T-helper 17 cell (primary cell): Measurements from ENCODE around the gene NGFR. TPM values are rescaled to one million over a fixed set of nuclear protein-coding genes. Genes with fewer than 3 reads are reported as not detected.

Experiments used
- ATAC-seq: fragments of 150-1000 bp; cut with Tn5 transposase; 2 replicates; pipeline ENCODE4 v1.10.0; 2021; ENCODE audit warnings: mild to moderate bottlenecking, moderate library complexity
- DNase-seq, 3 donors: peaks; one replicate each; pipeline versions ENCODE4 v3.0.0 to v3.0.0-alpha.2; 2020 to 2021
- H3K9me3 ChIP-seq: one replicate; pipeline ENCODE4 v1.7.0; 2013; ENCODE audit warnings: low read length, mild to moderate bottlenecking; ENCODE audit not compliant: control insufficient read depth, poor library complexity, severe bottlenecking
- H3K27ac Mint-ChIP-seq: one replicate; pipeline ENCODE4 v1.8.0; 2022; ENCODE audit warnings: mild to moderate bottlenecking, moderate library complexity, mixed read lengths
- H3K27me3 Mint-ChIP-seq: one replicate; pipeline ENCODE4 v1.8.0; 2022; ENCODE audit warnings: mixed read lengths
- H3K36me3 Mint-ChIP-seq: one replicate; pipeline ENCODE4 v1.8.0; 2022; ENCODE audit warnings: low read depth, mixed read lengths
- H3K4me1 Mint-ChIP-seq: one replicate; pipeline ENCODE4 v1.8.0; 2022; ENCODE audit warnings: mild to moderate bottlenecking, mixed read lengths
- H3K4me3 Mint-ChIP-seq: one replicate; pipeline ENCODE4 v1.8.0; 2022; ENCODE audit warnings: mild to moderate bottlenecking, moderate library complexity, mixed read lengths
- total RNA-seq, 4 donors: library from RNA in 2 of 4; stranded (reverse) in 2 of 4; gene quantifications; one replicate each; pipeline ENCODE4 v1.2.3 and lab custom pipeline; 2022 to 2026

Gene NGFR
- total RNA-seq, 2 donors from 2014 or later = 0.25 to 0.52 TPM

GRCh38 chr17:49519781-49520180 lies 24.7 kb downstream of the NGFR start:
- no peak overlapping the region for H3K4me3 Mint-ChIP-seq
- H3K27me3 Mint-ChIP-seq = peaks cover 40% of the 10 kb centered on the region
- ATAC-seq (no peak), DNase-seq (no peak)
- H3K9me3 ChIP-seq = no peaks in the 10 kb centered on the region
- H3K4me1 Mint-ChIP-seq = peaks cover 17% of the 10 kb centered on the region
- H3K27ac Mint-ChIP-seq = no peak overlapping the region
- H3K36me3 Mint-ChIP-seq = peaks cover 2% of the 10 kb centered on the region

DNA sequence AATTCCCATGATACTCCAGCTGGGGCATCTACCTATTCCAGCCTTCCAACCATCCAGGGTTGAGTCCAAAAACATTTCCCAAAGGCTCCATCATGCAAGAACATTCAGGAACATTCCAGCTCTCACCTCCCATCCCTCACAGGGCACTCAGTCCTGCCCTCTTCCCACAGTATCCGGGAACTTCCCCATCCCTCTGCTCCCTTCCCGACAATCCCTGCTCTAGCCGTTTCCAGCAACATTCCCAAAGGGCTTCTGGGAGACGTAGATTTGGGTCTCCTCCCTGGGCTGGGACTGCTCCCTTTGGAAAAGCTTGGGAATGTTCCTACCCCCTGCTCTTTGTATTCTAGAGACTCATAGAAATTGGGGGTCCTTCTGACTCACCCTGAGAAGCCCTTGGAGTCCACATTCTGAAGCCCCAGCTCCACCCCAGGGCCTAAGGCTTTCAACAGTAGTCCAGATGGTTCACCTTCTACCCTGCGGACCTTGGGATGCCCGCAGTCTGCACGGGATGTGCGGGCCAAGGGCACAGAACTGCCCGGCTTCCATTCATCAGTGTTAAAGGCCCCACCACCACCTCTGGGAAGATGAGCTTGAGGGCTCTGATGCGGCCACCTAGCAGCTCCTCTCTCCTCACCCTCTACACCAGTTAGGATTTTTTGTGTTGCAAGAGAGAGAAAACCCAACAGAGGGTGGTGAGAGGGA lies 25.4 kb downstream of the NGFR start:
- no peak overlapping the region for H3K27ac Mint-ChIP-seq
- H3K4me1 Mint-ChIP-seq = peaks cover 15% of the 10 kb centered on the region
- H3K4me3 Mint-ChIP-seq = no peak overlapping the region
- H3K27me3 Mint-ChIP-seq = peaks cover 34% of the 10 kb centered on the region
- no peaks in the 10 kb centered on the region for H3K9me3 ChIP-seq
- H3K36me3 Mint-ChIP-seq = peaks cover 2% of the 10 kb centered on the region
- DNase-seq = no peak
- no peak for ATAC-seq

GRCh38 chr17:49521088-49521450 lies 26.0 kb downstream of the NGFR start:
- Mint-ChIP-seq H3K4me3 (no peak overlapping the region), H3K27me3 (peaks cover 31% of the 10 kb centered on the region), H3K36me3 (peaks cover 2% of the 10 kb centered on the region), H3K27ac (no peak overlapping the region), H3K4me1 (peaks cover 14% of the 10 kb centered on the region)
- H3K9me3 ChIP-seq = no peaks in the 10 kb centered on the region
- DNase-seq (no peak), ATAC-seq (no peak)

DNA sequence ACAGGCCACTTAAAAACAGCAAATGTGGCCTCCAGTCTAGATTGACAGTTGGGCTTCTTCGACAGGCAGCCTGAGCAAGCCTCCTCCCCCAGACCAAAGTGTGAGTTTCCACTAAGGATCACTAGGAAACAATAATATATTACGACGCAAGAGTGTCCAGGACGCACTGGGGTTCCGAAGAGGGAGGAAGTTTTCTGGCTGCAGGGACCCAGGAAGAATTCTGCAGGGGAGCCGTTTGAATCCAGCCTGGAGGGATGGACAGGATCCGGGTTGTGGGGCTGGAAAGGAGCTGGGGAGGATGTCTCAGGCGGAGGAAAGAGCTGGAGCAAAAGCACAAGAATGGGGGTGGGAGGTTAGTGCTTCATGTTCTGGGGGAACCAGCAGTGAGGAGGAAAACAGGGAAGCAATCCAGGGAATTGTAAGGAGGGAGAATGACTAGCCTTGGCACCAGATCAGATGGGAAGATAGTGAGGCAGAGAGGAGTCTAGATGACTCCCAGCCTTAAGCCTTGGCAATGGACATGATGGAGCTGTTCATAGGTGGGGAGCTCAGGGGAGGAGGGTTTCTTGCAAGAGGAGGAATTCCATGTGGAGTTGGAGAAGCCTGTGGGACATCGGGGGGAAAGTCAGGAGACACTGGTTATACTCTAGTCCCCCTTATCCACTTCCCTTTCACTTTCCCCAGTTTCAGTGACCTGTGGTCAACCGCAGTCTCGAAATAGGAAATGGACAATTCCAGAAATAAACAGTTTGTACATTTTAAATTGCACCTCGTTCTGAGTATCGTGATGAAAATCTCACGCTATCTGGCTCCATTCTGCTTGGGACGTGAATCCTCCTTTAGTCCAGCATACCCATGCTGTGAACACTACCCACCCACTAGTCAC lies 26.6 kb downstream of the NGFR start:
- peaks cover 12% of the 10 kb centered on the region for H3K4me1 Mint-ChIP-seq
- ATAC-seq (no peak), DNase-seq (no peak)
- no peaks in the 10 kb centered on the region for H3K36me3 Mint-ChIP-seq
- H3K27me3 Mint-ChIP-seq = peaks cover 35% of the 10 kb centered on the region
- H3K9me3 ChIP-seq = no peaks in the 10 kb centered on the region
- no peak overlapping the region for H3K4me3 Mint-ChIP-seq
- H3K27ac Mint-ChIP-seq = no peak overlapping the region

- DNase-seq = no peak
- H3K27me3 Mint-ChIP-seq = peaks cover 38% of the 10 kb centered on the region
Measured at GRCh38 chr17:49522357-49522890, 27.3 kb downstream of the NGFR start.

DNA sequence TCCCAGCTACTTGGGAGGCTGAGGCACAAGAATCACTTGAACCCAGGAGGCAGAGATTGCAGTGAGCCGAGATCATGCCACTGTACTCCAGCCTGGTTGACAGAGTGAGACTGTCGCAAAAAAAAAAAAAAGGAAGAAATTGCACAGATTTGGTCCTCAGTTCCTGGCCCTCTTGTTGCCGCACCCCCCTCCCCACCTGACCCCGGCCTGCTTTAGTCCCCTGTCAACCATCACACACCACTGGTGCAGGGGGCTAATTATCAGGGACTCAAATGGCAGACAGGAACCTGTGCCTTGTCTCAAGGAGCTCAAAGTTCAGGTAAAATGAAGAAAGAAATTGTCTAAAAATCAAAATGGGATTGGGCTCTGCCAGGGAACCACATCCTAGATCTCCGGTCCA lies 28.1 kb downstream of the NGFR start:
- no peak for ATAC-seq
- Mint-ChIP-seq H3K27me3 (peaks cover 44% of the 10 kb centered on the region), H3K27ac (no peak overlapping the region), H3K4me1 (peaks cover 12% of the 10 kb centered on the region), H3K4me3 (no peak overlapping the region), H3K36me3 (no peaks in the 10 kb centered on the region)
- DNase-seq = no peak
- no peaks in the 10 kb centered on the region for H3K9me3 ChIP-seq

More at GRCh38 chr17:49522357-49522890, 27.3 kb downstream of the NGFR start:
- no peaks in the 10 kb centered on the region for H3K36me3 Mint-ChIP-seq
- H3K27ac Mint-ChIP-seq = no peak overlapping the region
- H3K4me1 Mint-ChIP-seq = peaks cover 12% of the 10 kb centered on the region
- no peaks in the 10 kb centered on the region for H3K9me3 ChIP-seq
- no peak for ATAC-seq
- no peak overlapping the region for H3K4me3 Mint-ChIP-seq

GRCh38 chr17:49523706-49524472 lies 28.8 kb downstream of the NGFR start:
- ATAC-seq = peak; percentile 47

GRCh38 chr17:49524473-49525359 lies 29.6 kb downstream of the NGFR start:
- H3K36me3 Mint-ChIP-seq = peaks cover 2% of the 10 kb centered on the region
- no peak overlapping the region for H3K4me3 Mint-ChIP-seq
- no peak for ATAC-seq
- H3K27me3 Mint-ChIP-seq = peaks cover 41% of the 10 kb centered on the region
- peaks cover 12% of the 10 kb centered on the region for H3K4me1 Mint-ChIP-seq
- no peaks in the 10 kb centered on the region for H3K9me3 ChIP-seq
- DNase-seq = no peak
- no peak overlapping the region for H3K27ac Mint-ChIP-seq

More at GRCh38 chr17:49523706-49524472, 28.8 kb downstream of the NGFR start:
- peak in 2 of 3 donors; percentile 21 to 25 for DNase-seq
- Mint-ChIP-seq H3K36me3 (no peaks in the 10 kb centered on the region), H3K27ac (no peak overlapping the region), H3K27me3 (peaks cover 44% of the 10 kb centered on the region), H3K4me3 (no peak overlapping the region), H3K4me1 (peaks cover 12% of the 10 kb centered on the region)
- no peaks in the 10 kb centered on the region for H3K9me3 ChIP-seq

DNA sequence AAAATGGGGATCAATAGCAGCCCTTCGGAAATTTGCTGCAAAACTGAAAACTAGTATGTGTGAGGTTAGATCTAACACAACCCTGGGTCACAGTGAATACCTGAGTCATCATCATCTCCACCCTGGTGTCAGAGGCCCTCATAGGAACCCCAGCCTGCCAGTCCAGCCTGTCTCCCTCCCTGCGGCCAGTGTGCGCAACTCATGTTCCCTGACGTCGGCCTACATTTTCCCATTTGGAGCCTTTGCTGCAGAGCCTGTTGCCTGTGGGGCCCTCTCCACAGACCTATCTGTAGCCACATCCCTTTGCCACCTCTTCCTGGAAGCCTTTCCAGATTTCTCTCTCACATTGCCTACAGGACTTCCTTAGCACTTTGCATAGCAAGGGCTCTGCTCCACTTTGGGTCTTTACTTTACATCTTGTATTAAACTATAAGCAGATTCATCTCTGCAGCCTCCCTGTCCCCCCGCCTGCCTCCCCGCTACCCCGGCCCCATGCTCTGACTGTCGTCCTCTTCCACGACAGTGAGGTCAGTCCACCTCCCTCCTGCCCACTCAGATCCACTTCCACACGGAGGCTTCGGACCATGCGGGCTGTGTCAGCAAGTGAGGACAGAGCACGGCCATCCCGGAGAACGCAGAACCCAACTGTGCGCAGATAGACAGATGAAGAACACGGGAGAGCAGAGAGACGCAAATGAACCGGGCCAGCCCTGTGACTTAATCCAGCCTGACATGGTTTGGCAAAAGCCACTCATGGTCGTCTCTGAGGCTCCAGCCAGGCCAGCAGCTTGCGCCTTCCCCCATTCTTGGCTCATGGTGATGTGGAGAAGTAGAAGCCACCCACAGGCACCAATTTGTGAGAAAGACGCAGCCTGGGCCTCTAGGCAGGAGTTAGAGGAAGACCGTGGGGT lies 31.0 kb downstream of the NGFR start:
- H3K27me3 Mint-ChIP-seq = peaks cover 36% of the 10 kb centered on the region
- no peak overlapping the region for H3K4me3 Mint-ChIP-seq
- H3K27ac Mint-ChIP-seq = no peak overlapping the region
- peaks cover 10% of the 10 kb centered on the region for H3K4me1 Mint-ChIP-seq
- no peak for ATAC-seq
- peaks cover 2% of the 10 kb centered on the region for H3K36me3 Mint-ChIP-seq
- no peak for DNase-seq
- no peaks in the 10 kb centered on the region for H3K9me3 ChIP-seq

GRCh38 chr17:49527927-49528651 lies 33.0 kb downstream of the NGFR start:
- no peak overlapping the region for H3K27ac Mint-ChIP-seq
- no peak for DNase-seq
- H3K9me3 ChIP-seq = no peaks in the 10 kb centered on the region
- peaks cover 4% of the 10 kb centered on the region for H3K4me1 Mint-ChIP-seq
- peaks cover 2% of the 10 kb centered on the region for H3K36me3 Mint-ChIP-seq
- no peak for ATAC-seq
- no peak overlapping the region for H3K4me3 Mint-ChIP-seq
- H3K27me3 Mint-ChIP-seq = peaks cover 45% of the 10 kb centered on the region

- DNase-seq (no peak), ATAC-seq (no peak)
- no peaks in the 10 kb centered on the region for H3K4me1 Mint-ChIP-seq
- peaks cover 2% of the 10 kb centered on the region for H3K36me3 Mint-ChIP-seq
- H3K9me3 ChIP-seq = no peaks in the 10 kb centered on the region
- peaks cover 54% of the 10 kb centered on the region for H3K27me3 Mint-ChIP-seq
- no peak overlapping the region for H3K4me3 Mint-ChIP-seq
- H3K27ac Mint-ChIP-seq = no peak overlapping the region
Measured at GRCh38 chr17:49528966-49529365, 33.9 kb downstream of the NGFR start.
